B cell (primary cell): ENCODE results near the gene MTMR6. TPM values are rescaled to one million over a fixed set of nuclear protein-coding genes. Genes with fewer than 3 reads are reported as not detected.

Experiments
- ATAC-seq: fragments of 200-7000 bp; cut with Tn5 transposase; one replicate; pipeline ENCODE4 v1.10.0; 2021; ENCODE audit warnings: low read depth, mild to moderate bottlenecking, moderate number of reproducible peaks, moderate library complexity
- CTCF ChIA-PET: fragments of 350-600 bp; sonication (Branson Sonifier 250); formaldehyde crosslinking; loops from one replicate; lab custom pipeline; 2021; ENCODE audit warnings: antibody characterized with exemption, inconsistent platforms; lab: Charles Lee
- POLR2A ChIA-PET: fragments of 350-600 bp; sonication (Branson Sonifier 250); formaldehyde crosslinking; loops from one replicate; lab custom pipeline; 2021; ENCODE audit warnings: antibody characterized with exemption; lab: Charles Lee
- DNase-seq: peaks from one replicate; pipeline ENCODE4 v3.0.0; 2013
- H2AFZ ChIP-seq: 2 replicates; pipeline ENCODE4 v1.6.1; 2012; ENCODE audit warnings: mild to moderate bottlenecking, low read depth, low read length; ENCODE audit not compliant: insufficient read depth, poor library complexity, severe bottlenecking
- H3K27ac ChIP-seq, 2 donors: 1 replicate in 1 of 2; 2 replicates in 1 of 2; pipeline ENCODE4 v1.5.1; 2012 to 2013; ENCODE audit warnings: low read length in 2 of 2, mild to moderate bottlenecking in 2 of 2, moderate library complexity in 1 of 2
- H3K27me3 ChIP-seq, 4 experiments: fragments of 200-600 bp in 1 of 4; sonication (generic) in 1 of 4; replicated peaks in 1 of 4; 1 replicate in 2 of 4; 2 replicates in 2 of 4; pipeline versions ENCODE4 v1.6.1 to v1.7.0; 2013 to 2016; ENCODE audit warnings: low read length in 3 of 4, mild to moderate bottlenecking in 2 of 4, mixed read lengths in 1 of 4, moderate library complexity in 1 of 4; ENCODE audit not compliant: insufficient read depth in 4 of 4, control insufficient read depth in 3 of 4; ENCODE audit errors: control extremely low read depth in 1 of 4
- H3K36me3 ChIP-seq, 2 experiments: replicated peaks in 1 of 2; 1 replicate in 1 of 2; 2 replicates in 1 of 2; pipeline versions ENCODE4 v1.6.1 to v1.7.1; 2013; ENCODE audit warnings: low read length in 1 of 2; ENCODE audit not compliant: insufficient read depth in 2 of 2, control insufficient read depth in 1 of 2; ENCODE audit errors: control extremely low read depth in 1 of 2, extremely low read depth in 1 of 2
- H3K4me1 ChIP-seq, 2 donors: fragments of 200-600 bp in 1 of 2; sonication (generic) in 1 of 2; 1 replicate in 1 of 2; 2 replicates in 1 of 2; pipeline versions ENCODE4 v1.5.1 to v1.6.1; 2013 to 2017; ENCODE audit warnings: low read length in 2 of 2; ENCODE audit not compliant: control insufficient read depth in 2 of 2, insufficient read depth in 2 of 2
- H3K4me2 ChIP-seq: replicated peaks from 2 replicates; pipeline ENCODE3; 2012; ENCODE audit warnings: mild to moderate bottlenecking, low read depth, low read length; ENCODE audit not compliant: poor library complexity, severe bottlenecking
- H3K4me3 ChIP-seq, 5 experiments: fragments of 200-600 bp in 1 of 5; sonication (generic) in 1 of 5; 1 replicate in 3 of 5; 2 replicates in 2 of 5; pipeline versions ENCODE4 v1.5.1 to v1.7.0; 2011 to 2016; ENCODE audit warnings: low read length in 4 of 5, mild to moderate bottlenecking in 4 of 5, low read depth in 2 of 5, control low read depth in 1 of 5, moderate library complexity in 1 of 5; ENCODE audit not compliant: insufficient read depth in 1 of 5; ENCODE audit errors: control extremely low read depth in 1 of 5, extremely low read depth in 1 of 5
- H3K79me2 ChIP-seq: fragments of 200-600 bp; sonication (generic); one replicate; pipeline ENCODE4 v1.6.0; 2016; ENCODE audit warnings: low read length; ENCODE audit not compliant: control insufficient read depth, insufficient read depth
- H3K9ac ChIP-seq: fragments of 200-600 bp; sonication (generic); 2 replicates; pipeline ENCODE4 v1.6.1; 2017; ENCODE audit warnings: mild to moderate bottlenecking, low read length, moderate library complexity
- H3K9me3 ChIP-seq, 3 donors: one replicate each; pipeline versions ENCODE4 v1.6.1 to v1.7.1; 2013; ENCODE audit warnings: low read length in 2 of 3; ENCODE audit not compliant: control insufficient read depth in 2 of 3, insufficient read depth in 1 of 3; ENCODE audit errors: control extremely low read depth in 1 of 3
- H4K20me1 ChIP-seq: 2 replicates; pipeline ENCODE4 v1.6.0; 2012; ENCODE audit warnings: mild to moderate bottlenecking, low read length; ENCODE audit not compliant: insufficient read depth, control insufficient read depth, poor library complexity, severe bottlenecking
- H3K27ac Mint-ChIP-seq: one replicate; pipeline ENCODE4 v1.8.0; 2021; ENCODE audit warnings: mixed read lengths
- H3K27me3 Mint-ChIP-seq: one replicate; pipeline ENCODE4 v1.8.0; 2021; ENCODE audit warnings: mixed read lengths
- H3K4me1 Mint-ChIP-seq: one replicate; pipeline ENCODE4 v1.8.0; 2021; ENCODE audit warnings: mixed read lengths
- H3K4me3 Mint-ChIP-seq: one replicate; pipeline ENCODE4 v1.8.0; 2021; ENCODE audit warnings: mixed read lengths
- H3K9me3 Mint-ChIP-seq: one replicate; pipeline ENCODE4 v1.8.0; 2022; ENCODE audit warnings: mixed read lengths; ENCODE audit not compliant: insufficient read depth
- EZH2 ChIP-seq: IDR thresholded peaks from 2 replicates; pipeline ENCODE4 v1.6.1; 2012; ENCODE audit warnings: borderline replicate concordance, low read depth, mild to moderate bottlenecking, moderate library complexity, low read length; ENCODE audit not compliant: insufficient read depth, poor library complexity, severe bottlenecking
- WGBS: methylation state at CpG from one replicate; pipeline ENCODE4 v1.1.5; 2013; ENCODE audit warnings: missing lambda C conversion rate; ENCODE audit not compliant: insufficient coverage; 5-methylcytosine and 5-hydroxymethylcytosine counted together
- intact Hi-C: fragments of 100-400 bp; cut with micrococcal nuclease; formaldehyde crosslinking; loops from one replicate; pipeline ENCODE4 v1.10.0; 2022
- polyA plus RNA-seq: library from polyadenylated mRNA; depleted of rRNA; stranded (reverse); fragments of >200 nt; gene quantifications from 2 replicates; pipeline ENCODE4 v1.2.3, GENCODE V29; 2012
- total RNA-seq, 2 donors: library from RNA; stranded (reverse); fragments of 120-200 nt in 1 of 2; gene quantifications; 1 replicate in 1 of 2; 2 replicates in 1 of 2; pipeline versions ENCODE4 v1.2.3 to v1.2.4, GENCODE V29; 2013 to 2022
- TF ChIP-seq, protein P1 (sequence below): fragments of 200-600 bp; IDR thresholded peaks from one replicate; pipeline ENCODE4 v1.8.0; 2022; ENCODE audit warnings: antibody characterized with exemption, mild to moderate bottlenecking

Gene MTMR6
- total and polyA plus RNA-seq, 2 donors (not counting 1 experiment from before 2014, with no cell fraction given): 3.7 to 21.4 TPM

DNA sequence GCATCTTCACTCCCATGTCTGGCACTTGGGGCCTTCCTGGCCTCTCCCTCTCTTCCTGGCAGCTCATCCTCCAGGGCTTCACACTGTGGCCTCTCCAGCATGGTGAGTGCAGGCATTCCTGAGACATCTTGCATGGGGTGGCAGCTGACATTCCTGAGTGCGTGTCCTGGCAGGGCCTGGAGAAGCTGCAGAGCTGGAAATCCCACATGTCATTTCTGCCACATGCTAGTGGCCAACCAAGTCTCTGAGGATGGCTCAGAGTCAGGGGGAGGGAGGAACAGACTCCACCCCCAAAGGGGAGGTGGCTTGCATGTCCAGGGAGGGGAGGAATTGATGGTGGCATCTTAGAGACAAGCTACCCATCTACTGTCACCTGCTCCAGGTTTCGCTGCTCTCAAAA is 73.6 kb downstream of the MTMR6 start:
- Histone ChIP-seq H3K4me2 (no peak overlapping the region), H2AFZ (no peak overlapping the region), H3K4me3 (no peak overlapping the region), H3K9ac (no peak overlapping the region), H3K36me3 (no peaks in the 10 kb centered on the region), H3K9me3 (no peaks in the 10 kb centered on the region), H3K4me1 (no peaks in the 10 kb centered on the region), H3K79me2 (no peaks in the 10 kb centered on the region), H3K27me3 (no peaks in the 10 kb centered on the region), H4K20me1 (no peaks in the 10 kb centered on the region), H3K27ac (no peak overlapping the region)
- Mint-ChIP-seq H3K9me3 (no peaks in the 10 kb centered on the region), H3K27ac (no peak overlapping the region), H3K4me3 (no peak overlapping the region), H3K4me1 (no peaks in the 10 kb centered on the region), H3K27me3 (peaks cover 13% of the 10 kb centered on the region)
- WGBS: 100% methylated on average over 2 of the region's 2 CpGs
- TF ChIP-seq, protein P1, sequence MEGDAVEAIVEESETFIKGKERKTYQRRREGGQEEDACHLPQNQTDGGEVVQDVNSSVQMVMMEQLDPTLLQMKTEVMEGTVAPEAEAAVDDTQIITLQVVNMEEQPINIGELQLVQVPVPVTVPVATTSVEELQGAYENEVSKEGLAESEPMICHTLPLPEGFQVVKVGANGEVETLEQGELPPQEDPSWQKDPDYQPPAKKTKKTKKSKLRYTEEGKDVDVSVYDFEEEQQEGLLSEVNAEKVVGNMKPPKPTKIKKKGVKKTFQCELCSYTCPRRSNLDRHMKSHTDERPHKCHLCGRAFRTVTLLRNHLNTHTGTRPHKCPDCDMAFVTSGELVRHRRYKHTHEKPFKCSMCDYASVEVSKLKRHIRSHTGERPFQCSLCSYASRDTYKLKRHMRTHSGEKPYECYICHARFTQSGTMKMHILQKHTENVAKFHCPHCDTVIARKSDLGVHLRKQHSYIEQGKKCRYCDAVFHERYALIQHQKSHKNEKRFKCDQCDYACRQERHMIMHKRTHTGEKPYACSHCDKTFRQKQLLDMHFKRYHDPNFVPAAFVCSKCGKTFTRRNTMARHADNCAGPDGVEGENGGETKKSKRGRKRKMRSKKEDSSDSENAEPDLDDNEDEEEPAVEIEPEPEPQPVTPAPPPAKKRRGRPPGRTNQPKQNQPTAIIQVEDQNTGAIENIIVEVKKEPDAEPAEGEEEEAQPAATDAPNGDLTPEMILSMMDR: no peak
- TF ChIP-seq EZH2: no peak
- ATAC-seq: no peak
- ChIA-PET CTCF (interaction anchor here (0.7 kb wide), 1 partner anchor 8 kb away, joined by 3 read pairs; no protein-coding TSS in a partner anchor), POLR2A (no interaction called here)
- DNase-seq: no peak
- intact Hi-C loops: no loop called here

DNA sequence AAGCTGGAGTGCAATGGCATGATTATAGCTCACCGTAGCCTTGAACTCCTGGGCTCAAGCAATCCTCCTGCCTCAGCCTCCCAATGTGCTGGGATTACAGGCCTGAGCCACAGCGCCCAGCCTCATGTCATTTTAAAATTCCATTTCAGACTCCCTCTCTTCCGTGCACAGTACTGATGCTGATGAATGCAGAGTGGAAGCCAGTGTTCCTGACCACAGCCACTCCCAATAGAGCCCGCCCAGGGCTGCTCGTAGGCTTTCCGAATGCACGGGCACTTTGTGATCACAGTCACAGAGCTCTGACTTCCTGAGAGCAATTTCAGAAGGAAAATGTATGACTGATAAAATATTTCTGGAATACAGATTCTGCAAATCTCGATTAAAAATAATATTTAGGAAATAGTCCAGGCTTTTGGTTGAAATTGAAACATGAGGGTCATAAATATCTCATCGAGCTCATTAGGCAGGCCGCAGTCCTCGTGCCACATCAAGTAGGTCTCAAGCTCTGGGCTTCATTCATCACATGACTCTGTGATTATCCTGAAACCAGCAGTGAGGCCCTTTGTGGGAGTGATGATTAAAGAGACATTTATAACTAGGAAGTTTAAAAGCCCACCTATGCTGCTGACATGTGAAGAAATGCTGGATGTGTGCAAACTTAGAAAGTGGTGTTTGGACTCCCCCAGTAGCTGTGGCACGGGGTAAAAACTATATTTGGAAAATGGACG is 76.3 kb downstream of the MTMR6 start:
- intact Hi-C loops: no loop called here
- Mint-ChIP-seq H3K4me1 (no peaks in the 10 kb centered on the region), H3K27me3 (peaks cover 14% of the 10 kb centered on the region), H3K9me3 (no peaks in the 10 kb centered on the region), H3K4me3 (no peak overlapping the region), H3K27ac (no peak overlapping the region)
- H3K79me2 ChIP-seq: no peaks in the 10 kb centered on the region
- H4K20me1 ChIP-seq: no peaks in the 10 kb centered on the region
- ChIA-PET CTCF (no interaction called here), POLR2A (no interaction called here)
- no peak for TF ChIP-seq EZH2
- TF ChIP-seq, protein P1: no peak
- no peak overlapping the region for H2AFZ ChIP-seq
- H3K9me3 ChIP-seq: no peaks in the 10 kb centered on the region
- H3K9ac ChIP-seq: no peak overlapping the region
- no peak overlapping the region for H3K4me2 ChIP-seq
- H3K27ac ChIP-seq: no peak overlapping the region
- WGBS: 83% methylated on average over 5 of the region's 13 CpGs
- H3K4me1 ChIP-seq: no peaks in the 10 kb centered on the region
- ATAC-seq: no peak
- DNase-seq: no peak
- H3K27me3 ChIP-seq: no peaks in the 10 kb centered on the region
- no peaks in the 10 kb centered on the region for H3K36me3 ChIP-seq
- no peak overlapping the region for H3K4me3 ChIP-seq
